ENCODE data around the gene CNGA3. TPM values are rescaled to one million over a fixed set of nuclear protein-coding genes. Genes with fewer than 3 reads are reported as not detected.

Gene CNGA3
- total and polyA plus RNA-seq, 2 donors (not counting 1 experiment from before 2014, with no cell fraction given) = under 0.01 TPM; not detected in 1

GRCh38 chr2:98403878-98404277 lies 57.6 kb downstream of the CNGA3 start:
- H3K27ac ChIP-seq (ENCODE audit: insufficient read depth, low read length) = no peak overlapping the region
- no peak overlapping the region for H2AFZ ChIP-seq (ENCODE audit: low read length)
- H3K4me1 ChIP-seq (ENCODE audit: control insufficient read depth, extremely low read depth, insufficient read depth, low read length) = no peaks in the 10 kb centered on the region
- DNase-seq (ENCODE audit: low read depth in 2 of 2) = no peak
- peaks cover 7% of the 10 kb centered on the region for H3K27me3 ChIP-seq (ENCODE audit: control insufficient read depth, insufficient read depth, low read length)
- H3K4me2 ChIP-seq (ENCODE audit: extremely low read depth, insufficient read depth, low read length) = no peak overlapping the region
- no peak overlapping the region for H3K9ac ChIP-seq (ENCODE audit: insufficient read depth, low read length)
- TF ChIP-seq EZH2 (IDR thresholded peaks at IDR 0.05; ENCODE audit: low read length, missing control alignments) = no peak
- no peak for TF ChIP-seq CTCF (conservative IDR thresholded peaks at IDR 0.05 in 1 of 2, IDR thresholded peaks at IDR 0.05 in 1 of 2; ENCODE audit: low read depth in 1 of 2, low read length in 2 of 2)
- no peaks in the 10 kb centered on the region for H3K79me2 ChIP-seq (ENCODE audit: control insufficient read depth, insufficient read depth, low read length)
- H3K4me3 ChIP-seq (replicated peaks in 1 of 4; ENCODE audit: control extremely low read depth in 1 of 4, insufficient read depth in 1 of 4, low read depth in 3 of 4, low read length in 4 of 4) = no peak overlapping the region
- no peaks in the 10 kb centered on the region for H4K20me1 ChIP-seq (ENCODE audit: control insufficient read depth, extremely low read depth, insufficient read depth, low read length)
- no peaks in the 10 kb centered on the region for H3K36me3 ChIP-seq (ENCODE audit: control insufficient read depth, insufficient read depth, low read length)
- no peaks in the 10 kb centered on the region for H3K9me3 ChIP-seq (ENCODE audit: control insufficient read depth, insufficient read depth, low read depth, low read length)

- no peak for TF ChIP-seq CTCF (conservative IDR thresholded peaks at IDR 0.05 in 1 of 2, IDR thresholded peaks at IDR 0.05 in 1 of 2; ENCODE audit: low read depth in 1 of 2, low read length in 2 of 2)
- Histone ChIP-seq H3K4me3 (replicated peaks in 1 of 4; ENCODE audit: control extremely low read depth in 1 of 4, insufficient read depth in 1 of 4, low read depth in 3 of 4, low read length in 4 of 4) (no peak overlapping the region), H3K9me3 (ENCODE audit: control insufficient read depth, insufficient read depth, low read depth, low read length) (no peaks in the 10 kb centered on the region), H2AFZ (ENCODE audit: low read length) (no peak overlapping the region), H3K27ac (ENCODE audit: insufficient read depth, low read length) (no peak overlapping the region), H3K4me2 (ENCODE audit: extremely low read depth, insufficient read depth, low read length) (no peak overlapping the region), H3K27me3 (ENCODE audit: control insufficient read depth, insufficient read depth, low read length) (peaks cover 7% of the 10 kb centered on the region), H3K36me3 (ENCODE audit: control insufficient read depth, insufficient read depth, low read length) (no peaks in the 10 kb centered on the region), H3K79me2 (ENCODE audit: control insufficient read depth, insufficient read depth, low read length) (no peaks in the 10 kb centered on the region), H3K9ac (ENCODE audit: insufficient read depth, low read length) (no peak overlapping the region), H3K4me1 (ENCODE audit: control insufficient read depth, extremely low read depth, insufficient read depth, low read length) (no peaks in the 10 kb centered on the region), H4K20me1 (ENCODE audit: control insufficient read depth, extremely low read depth, insufficient read depth, low read length) (no peaks in the 10 kb centered on the region)
- no peak for DNase-seq (ENCODE audit: low read depth in 2 of 2)
Measured at GRCh38 chr2:98404556-98405250, 58.4 kb downstream of the CNGA3 start.

- Histone ChIP-seq H2AFZ (ENCODE audit: low read length) (no peak overlapping the region), H3K27ac (ENCODE audit: insufficient read depth, low read length) (no peak overlapping the region), H3K4me1 (ENCODE audit: control insufficient read depth, extremely low read depth, insufficient read depth, low read length) (no peaks in the 10 kb centered on the region), H4K20me1 (ENCODE audit: control insufficient read depth, extremely low read depth, insufficient read depth, low read length) (no peaks in the 10 kb centered on the region), H3K4me3 (replicated peaks in 1 of 4; ENCODE audit: control extremely low read depth in 1 of 4, insufficient read depth in 1 of 4, low read depth in 3 of 4, low read length in 4 of 4) (no peak overlapping the region), H3K27me3 (ENCODE audit: control insufficient read depth, insufficient read depth, low read length) (peaks cover 7% of the 10 kb centered on the region), H3K4me2 (ENCODE audit: extremely low read depth, insufficient read depth, low read length) (no peak overlapping the region), H3K9me3 (ENCODE audit: control insufficient read depth, insufficient read depth, low read depth, low read length) (no peaks in the 10 kb centered on the region), H3K9ac (ENCODE audit: insufficient read depth, low read length) (no peak overlapping the region), H3K79me2 (ENCODE audit: control insufficient read depth, insufficient read depth, low read length) (no peaks in the 10 kb centered on the region), H3K36me3 (ENCODE audit: control insufficient read depth, insufficient read depth, low read length) (no peaks in the 10 kb centered on the region)
- DNase-seq (ENCODE audit: low read depth in 2 of 2) = no peak
- TF ChIP-seq CTCF (conservative IDR thresholded peaks at IDR 0.05 in 1 of 2, IDR thresholded peaks at IDR 0.05 in 1 of 2; ENCODE audit: low read depth in 1 of 2, low read length in 2 of 2) (no peak), EZH2 (IDR thresholded peaks at IDR 0.05; ENCODE audit: low read length, missing control alignments) (no peak)
Measured at GRCh38 chr2:98405301-98405700, 59.0 kb downstream of the CNGA3 start.

Data from fibroblast of lung (primary cell).